Tibial nerve (tissue), 4 donors: ENCODE measurements around the gene RAP1GAP2.

Experiments
- EP300 ChIP-seq, 2 donors: sonication (generic); formaldehyde crosslinking; IDR thresholded peaks; one replicate each; pipeline ENCODE4 v1.6.1; 2017; ENCODE audit warnings: antibody characterized with exemption in 2 of 2, mild to moderate bottlenecking in 1 of 2
- POLR2A ChIP-seq, 2 donors: fragments of 450-650 bp; IDR thresholded peaks; one replicate each; pipeline ENCODE4 v1.6.1; 2017; ENCODE audit warnings: antibody characterized with exemption in 2 of 2, mild to moderate bottlenecking in 2 of 2, moderate library complexity in 2 of 2
- TF ChIP-seq, protein P1 (sequence below), 5 experiments: fragments of 200-600 bp in 3 of 5; fragments of 450-650 bp in 2 of 5; sonication (generic) in 3 of 5; IDR thresholded peaks; one replicate each; pipeline ENCODE4 v1.5.1; 2016 to 2019; ENCODE audit warnings: antibody characterized with exemption in 5 of 5, mild to moderate bottlenecking in 3 of 5, moderate library complexity in 2 of 5

DNA sequence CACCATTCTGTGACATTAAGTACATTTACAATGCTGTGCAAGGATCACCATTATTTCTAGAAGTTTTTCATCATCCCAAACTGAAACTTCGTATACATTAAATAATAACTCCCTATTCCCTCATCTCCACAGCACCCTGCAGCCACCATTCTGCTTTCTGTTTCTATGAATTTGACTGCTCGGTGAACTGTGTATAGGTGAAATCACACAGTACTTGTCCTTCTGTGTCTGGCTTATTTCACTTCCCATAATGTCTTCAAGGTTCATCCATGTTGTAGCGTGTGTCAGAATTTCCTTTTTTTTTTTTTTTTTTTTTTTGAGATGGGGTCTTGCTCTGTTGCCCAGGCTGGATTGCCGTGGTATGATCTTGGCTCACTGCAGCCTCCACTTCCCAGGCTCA lies 20.4 kb downstream of the RAP1GAP2 start:
- no peak for TF ChIP-seq EP300 (IDR thresholded peaks at IDR 0.05)
- TF ChIP-seq, protein P1, sequence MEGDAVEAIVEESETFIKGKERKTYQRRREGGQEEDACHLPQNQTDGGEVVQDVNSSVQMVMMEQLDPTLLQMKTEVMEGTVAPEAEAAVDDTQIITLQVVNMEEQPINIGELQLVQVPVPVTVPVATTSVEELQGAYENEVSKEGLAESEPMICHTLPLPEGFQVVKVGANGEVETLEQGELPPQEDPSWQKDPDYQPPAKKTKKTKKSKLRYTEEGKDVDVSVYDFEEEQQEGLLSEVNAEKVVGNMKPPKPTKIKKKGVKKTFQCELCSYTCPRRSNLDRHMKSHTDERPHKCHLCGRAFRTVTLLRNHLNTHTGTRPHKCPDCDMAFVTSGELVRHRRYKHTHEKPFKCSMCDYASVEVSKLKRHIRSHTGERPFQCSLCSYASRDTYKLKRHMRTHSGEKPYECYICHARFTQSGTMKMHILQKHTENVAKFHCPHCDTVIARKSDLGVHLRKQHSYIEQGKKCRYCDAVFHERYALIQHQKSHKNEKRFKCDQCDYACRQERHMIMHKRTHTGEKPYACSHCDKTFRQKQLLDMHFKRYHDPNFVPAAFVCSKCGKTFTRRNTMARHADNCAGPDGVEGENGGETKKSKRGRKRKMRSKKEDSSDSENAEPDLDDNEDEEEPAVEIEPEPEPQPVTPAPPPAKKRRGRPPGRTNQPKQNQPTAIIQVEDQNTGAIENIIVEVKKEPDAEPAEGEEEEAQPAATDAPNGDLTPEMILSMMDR (IDR thresholded peaks at IDR 0.05): no peak
- TF ChIP-seq POLR2A (IDR thresholded peaks at IDR 0.05): no peak
